ENCODE results near the gene MYO5A.
"Not testable (repeated sequence)": the region's sequence is repeated elsewhere in the genome, so short reads cannot be mapped to it uniquely, and the experiment has no call there.

MYO5A gene

GRCh38 chr15:52514482-52514881 lies 14.2 kb downstream of the MYO5A start:
- no peak overlapping the region for H3K4me3 ChIP-seq (ENCODE audit: low read depth, low read length)
- no peak for TF ChIP-seq POLR2A (IDR thresholded peaks at IDR 0.05; ENCODE audit: extremely low read depth, insufficient read length)
- no peak for TF ChIP-seq MYC (IDR thresholded peaks at IDR 0.05; ENCODE audit: low read depth, low read length)
- no peak for TF ChIP-seq MAX (IDR thresholded peaks at IDR 0.05; ENCODE audit: low read depth, low read length)
- TF ChIP-seq CTCF (IDR thresholded peaks at IDR 0.05; ENCODE audit: low read depth, low read length): no peak
- no peak for DNase-seq (ENCODE audit: low read depth)

GRCh38 chr15:52512869-52513268 lies 15.8 kb downstream of the MYO5A start:
- not testable (repeated sequence) for DNase-seq (ENCODE audit: low read depth); H3K4me3 ChIP-seq (ENCODE audit: low read depth, low read length)

- H3K4me3 ChIP-seq (ENCODE audit: low read depth, low read length): no peak overlapping the region
- DNase-seq (ENCODE audit: low read depth): no peak
- TF ChIP-seq CTCF (IDR thresholded peaks at IDR 0.05; ENCODE audit: low read depth, low read length) (no peak), MYC (IDR thresholded peaks at IDR 0.05; ENCODE audit: low read depth, low read length) (no peak), MAX (IDR thresholded peaks at IDR 0.05; ENCODE audit: low read depth, low read length) (no peak), POLR2A (IDR thresholded peaks at IDR 0.05; ENCODE audit: extremely low read depth, insufficient read length) (no peak)
Measured at GRCh38 chr15:52511084-52511483, 17.6 kb downstream of the MYO5A start.

GRCh38 chr15:52509500-52510245 lies 19.0 kb downstream of the MYO5A start:
- DNase-seq (ENCODE audit: low read depth): no peak
- TF ChIP-seq MAX (IDR thresholded peaks at IDR 0.05; ENCODE audit: low read depth, low read length): no peak
- TF ChIP-seq MYC (IDR thresholded peaks at IDR 0.05; ENCODE audit: low read depth, low read length): no peak
- no peak for TF ChIP-seq POLR2A (IDR thresholded peaks at IDR 0.05; ENCODE audit: extremely low read depth, insufficient read length)
- no peak for TF ChIP-seq CTCF (IDR thresholded peaks at IDR 0.05; ENCODE audit: low read depth, low read length)

GRCh38 chr15:52506549-52506948 lies 22.1 kb downstream of the MYO5A start:
- TF ChIP-seq POLR2A (IDR thresholded peaks at IDR 0.05; ENCODE audit: extremely low read depth, insufficient read length): no peak
- no peak for TF ChIP-seq MAX (IDR thresholded peaks at IDR 0.05; ENCODE audit: low read depth, low read length)
- no peak for TF ChIP-seq CTCF (IDR thresholded peaks at IDR 0.05; ENCODE audit: low read depth, low read length)
- no peak for TF ChIP-seq MYC (IDR thresholded peaks at IDR 0.05; ENCODE audit: low read depth, low read length)
- DNase-seq (ENCODE audit: low read depth): no peak
- H3K4me3 ChIP-seq (ENCODE audit: low read depth, low read length): no peak overlapping the region

More at GRCh38 chr15:52509500-52510245, 19.0 kb downstream of the MYO5A start:
- H3K4me3 ChIP-seq (ENCODE audit: low read depth, low read length): no peak overlapping the region

GRCh38 chr15:52505151-52505550 lies 23.5 kb downstream of the MYO5A start:
- TF ChIP-seq CTCF (IDR thresholded peaks at IDR 0.05; ENCODE audit: low read depth, low read length): no peak
- no peak for TF ChIP-seq POLR2A (IDR thresholded peaks at IDR 0.05; ENCODE audit: extremely low read depth, insufficient read length)
- no peak for TF ChIP-seq MYC (IDR thresholded peaks at IDR 0.05; ENCODE audit: low read depth, low read length)
- TF ChIP-seq MAX (IDR thresholded peaks at IDR 0.05; ENCODE audit: low read depth, low read length): no peak
- H3K4me3 ChIP-seq (ENCODE audit: low read depth, low read length): no peak overlapping the region
- DNase-seq (ENCODE audit: low read depth): no peak

Data from NB4 (cell line).